ENCODE results near the gene NFRKB. TPM values are rescaled to one million over a fixed set of nuclear protein-coding genes. Genes with fewer than 3 reads are reported as not detected.

Gene NFRKB
- 20.2 and 21.5 TPM in 2 replicates for total RNA-seq (2014; rRNA removed; shearing (Covaris generic))

- DNase-seq (ENCODE audit: low read depth) = peak; percentile 83
Observed at GRCh38 chr11:129895126-129896041, at the start of gene NFRKB. Gene NFRKB, minus strand, starts transcription at chr11:129895578. Its CDS starts 2,729 bp downstream, at chr11:129892849.

DNA sequence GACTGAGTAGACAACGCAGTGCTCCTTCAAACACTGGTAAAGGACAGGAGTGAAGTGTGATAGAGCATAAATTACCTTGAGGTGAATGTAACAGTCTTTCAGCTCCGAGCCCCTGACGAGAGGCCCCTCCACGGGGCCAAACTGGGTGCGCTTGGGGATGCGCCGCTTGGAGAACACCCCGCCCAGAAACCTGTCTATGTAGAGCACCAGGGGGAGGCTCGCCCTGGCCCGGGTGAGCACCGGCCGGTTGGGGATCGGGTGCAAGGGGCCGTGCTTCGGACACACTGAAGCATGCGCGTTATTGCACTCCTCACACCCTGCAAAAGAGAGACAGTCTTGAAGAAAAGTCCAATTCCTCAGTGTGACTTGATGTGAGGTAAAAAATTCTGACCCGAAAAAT, 49.3 kb upstream of the NFRKB start:
- no peak for DNase-seq (ENCODE audit: low read depth)

DNA sequence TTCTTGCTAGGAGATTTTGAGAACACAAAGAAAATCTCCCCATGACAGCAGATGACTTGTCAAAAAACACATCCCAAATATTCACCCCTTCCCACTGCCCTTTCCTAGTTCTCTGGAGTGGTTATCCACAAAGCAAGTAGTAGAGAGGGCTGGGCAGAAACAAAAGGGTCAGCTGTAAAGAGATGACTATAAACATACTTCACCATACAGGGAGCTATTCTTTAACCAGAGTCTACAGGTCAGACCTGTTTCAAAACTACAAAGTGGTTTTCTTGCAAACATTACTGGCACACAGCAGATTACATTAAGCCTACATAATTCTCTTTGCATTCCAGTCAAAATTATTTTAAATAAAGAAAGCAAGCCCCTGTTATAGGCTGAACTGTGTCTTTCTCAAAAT, 47.7 kb upstream of the NFRKB start:
- DNase-seq (ENCODE audit: low read depth) = no peak

GRCh38 chr11:129939510-129939909, 44.1 kb upstream of the NFRKB start:
- DNase-seq (ENCODE audit: low read depth) = no peak

DNA sequence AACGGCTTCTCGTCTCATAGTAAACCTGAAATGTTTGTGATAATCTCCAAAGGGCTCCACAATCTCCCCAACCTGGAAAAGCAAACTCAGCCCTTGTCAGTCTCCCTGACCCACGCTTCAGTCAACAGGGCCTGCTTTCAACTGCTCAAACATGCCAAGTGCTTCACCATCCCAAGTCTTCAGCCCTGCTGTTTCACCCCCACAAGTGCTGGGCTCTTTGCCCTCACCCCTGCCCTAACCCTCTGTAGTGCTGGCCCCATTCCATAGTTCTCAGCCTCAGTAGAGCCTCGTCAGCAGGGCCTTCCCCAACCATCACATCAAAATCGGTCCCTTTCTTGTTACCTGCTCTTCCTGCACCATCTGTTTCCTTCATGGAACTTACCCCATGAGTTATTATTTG, 43.4 kb upstream of the NFRKB start:
- DNase-seq (ENCODE audit: low read depth) = no peak

- no peak for DNase-seq (ENCODE audit: low read depth)
Observed at GRCh38 chr11:129937592-129938238, 42.3 kb upstream of the NFRKB start.

- DNase-seq (ENCODE audit: low read depth) = no peak
Observed at GRCh38 chr11:129935723-129936122, 40.3 kb upstream of the NFRKB start.

DNA sequence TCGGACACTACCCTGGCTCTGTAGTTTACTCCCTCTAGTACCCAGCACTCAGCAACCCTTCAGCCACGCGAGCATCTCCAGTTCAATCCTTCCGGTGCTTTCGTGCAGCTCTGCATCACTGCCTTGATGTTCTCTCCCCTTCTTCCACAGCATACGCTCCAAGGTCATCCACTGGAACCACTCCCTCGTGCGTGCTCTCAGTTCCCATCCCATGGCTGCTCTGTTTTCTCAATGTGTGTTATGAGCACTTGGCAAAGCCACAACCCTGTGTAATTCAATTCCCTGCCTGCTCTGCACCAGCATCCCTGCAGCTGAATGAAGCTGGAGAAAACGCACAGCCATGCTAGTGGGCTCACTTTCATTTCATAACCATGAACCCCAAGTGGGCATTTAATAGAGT, 38.5 kb upstream of the NFRKB start:
- no peak for DNase-seq (ENCODE audit: low read depth)

- no peak for DNase-seq (ENCODE audit: low read depth)
Observed at GRCh38 chr11:129933262-129933661, 37.9 kb upstream of the NFRKB start.

GRCh38 chr11:129932381-129933067, 37.1 kb upstream of the NFRKB start:
- no peak for DNase-seq (ENCODE audit: low read depth)

- no peak for DNase-seq (ENCODE audit: low read depth)
Observed at GRCh38 chr11:129930743-129931142, 35.4 kb upstream of the NFRKB start.

DNA sequence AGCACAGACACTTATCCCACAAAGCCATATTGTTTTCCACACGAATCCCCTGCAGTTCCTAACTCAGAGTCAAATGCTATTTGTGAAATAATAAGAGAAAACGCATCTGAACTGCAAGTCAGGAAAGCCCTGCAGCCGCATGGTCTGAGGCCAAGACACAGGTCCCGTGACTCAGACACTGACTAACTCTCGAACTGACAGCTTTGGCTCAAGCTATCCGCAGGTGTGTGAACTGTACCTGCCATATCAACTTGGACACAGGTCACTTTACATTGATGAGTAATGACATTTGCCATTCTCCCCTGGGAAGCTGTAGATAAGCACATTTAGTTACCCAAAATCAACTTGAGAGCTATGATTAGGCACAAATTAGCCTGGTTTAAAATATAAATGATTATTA, 34.9 kb upstream of the NFRKB start:
- DNase-seq (ENCODE audit: low read depth) = no peak

- no peak for DNase-seq (ENCODE audit: low read depth)
Observed at GRCh38 chr11:129929721-129930120, 34.3 kb upstream of the NFRKB start.

GRCh38 chr11:129928923-129929692, 33.7 kb upstream of the NFRKB start:
- DNase-seq (ENCODE audit: low read depth) = no peak

DNA sequence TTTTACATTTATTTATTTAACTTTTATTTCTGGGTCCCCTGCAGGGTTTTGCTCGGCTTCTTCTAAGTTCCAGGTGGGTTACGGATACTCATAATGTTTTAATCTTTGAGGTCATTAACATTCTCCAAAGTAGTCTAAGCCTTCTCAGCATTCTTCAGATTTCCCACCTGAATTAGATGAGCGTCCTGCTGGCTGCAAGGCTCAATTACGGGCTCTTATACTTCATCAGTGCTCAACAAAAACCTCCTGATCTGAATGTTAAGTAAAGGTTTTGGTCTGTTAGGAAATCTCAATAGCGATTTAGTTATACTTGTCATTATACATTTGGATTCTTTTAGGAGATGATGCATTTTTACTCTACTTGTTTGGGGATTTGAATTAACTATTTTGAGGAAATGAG, 27.3 kb upstream of the NFRKB start:
- no peak for DNase-seq (ENCODE audit: low read depth)

- no peak for DNase-seq (ENCODE audit: low read depth)
Observed at GRCh38 chr11:129918361-129918760, 23.0 kb upstream of the NFRKB start.

GRCh38 chr11:129917231-129917630, 21.9 kb upstream of the NFRKB start:
- peak; percentile 4 for DNase-seq (ENCODE audit: low read depth)

GRCh38 chr11:129911298-129911697, 15.9 kb upstream of the NFRKB start:
- DNase-seq (ENCODE audit: low read depth) = peak; percentile 13

DNA sequence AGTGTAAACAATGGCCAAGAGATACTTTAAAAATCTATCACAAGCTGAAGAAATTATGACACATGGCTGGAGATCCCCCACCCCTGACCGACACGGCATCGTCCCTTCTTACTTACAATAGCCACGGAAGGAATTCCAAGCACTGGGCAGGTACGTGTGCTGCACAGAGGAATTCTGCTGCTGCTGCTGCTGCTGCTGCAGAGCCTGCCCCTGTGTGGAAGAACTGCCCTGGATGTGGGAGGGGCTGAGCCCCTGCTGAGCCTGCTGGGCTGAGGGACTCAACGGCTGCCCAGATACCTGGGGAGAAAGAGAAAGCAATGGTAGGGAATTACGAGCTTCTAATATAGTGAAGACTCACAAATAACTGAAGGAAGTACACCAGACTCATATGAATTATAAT, 15.0 kb upstream of the NFRKB start:
- no peak for DNase-seq (ENCODE audit: low read depth)

- DNase-seq (ENCODE audit: low read depth) = no peak
Observed at GRCh38 chr11:129905402-129905801, 10.0 kb upstream of the NFRKB start.

DNA sequence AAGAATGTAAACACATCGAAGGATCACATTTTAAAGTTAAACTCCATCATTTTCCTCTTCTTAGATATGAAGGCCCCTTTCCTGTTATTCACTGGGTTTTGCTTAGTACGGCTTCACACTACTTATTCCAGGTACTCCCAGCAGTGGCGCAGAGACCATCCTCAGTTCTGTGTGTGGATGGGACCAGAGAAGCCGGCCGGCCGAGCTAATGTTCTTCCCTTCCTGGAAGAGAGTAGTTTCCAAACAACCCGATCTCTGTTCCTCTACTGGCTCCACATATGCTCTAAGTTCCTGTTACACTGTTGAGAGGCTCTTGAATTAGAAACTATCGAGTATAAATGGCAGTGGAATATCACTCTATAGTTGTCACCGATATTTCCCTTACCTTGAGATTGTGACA, 684 bp upstream of the NFRKB start:
- DNase-seq (ENCODE audit: low read depth) = no peak
